Measurements from ENCODE around the gene UPK3A. TPM values are rescaled to one million over a fixed set of nuclear protein-coding genes. Genes with fewer than 3 reads are reported as not detected.

Gene UPK3A
- total RNA-seq, result not detected

GRCh38 chr22:45284705-45285262 lies at the start of gene UPK3A:
Gene UPK3A (plus strand): TSS chr22:45284949. CDS start chr22:45285014, 65 bp downstream.
- ChIA-PET POLR2A (no interaction called here), CTCF (no interaction called here)
- Mint-ChIP-seq H3K27ac (no peak within 1 kb of the TSS), H3K4me1 (ENCODE audit: low read depth) (peaks cover 15% of the 10 kb centered on the region), H3K4me3 (no peak within 1 kb of the TSS), H3K9me3 (ENCODE audit: insufficient read depth) (no peaks in the 10 kb centered on the region), H3K27me3 (ENCODE audit: low read depth) (peaks cover 38% of the 10 kb centered on the region), H3K36me3 (ENCODE audit: low read depth) (no peaks in the 10 kb centered on the region)
- ATAC-seq (peak; percentile 89), DNase-seq (peak; percentile 36)

GRCh38 chr22:45235101-45235777 lies 49.5 kb upstream of the UPK3A start:
- DNase-seq, result peak; percentile 55
- POLR2A ChIA-PET, result interaction anchor here (1.0 to 1.6 kb wide), 2 partner anchors 70 to 72 kb away, joined by 3 read pairs; partner anchors contain the start of gene NUP50

GRCh38 chr22:45235851-45236342 lies 48.9 kb upstream of the UPK3A start:
- ChIA-PET POLR2A (interaction anchor here (1.6 kb wide), 1 partner anchor 71 kb away, joined by 3 read pairs; no protein-coding TSS in a partner anchor), CTCF (interaction anchor here (0.7 kb wide), 1 partner anchor 145 kb away, joined by 3 read pairs; no protein-coding TSS in a partner anchor)
- Mint-ChIP-seq H3K4me1 (ENCODE audit: low read depth) (peaks cover 30% of the 10 kb centered on the region), H3K27ac (peak overlapping the region; percentile 43), H3K9me3 (ENCODE audit: insufficient read depth) (no peaks in the 10 kb centered on the region), H3K27me3 (ENCODE audit: low read depth) (no peaks in the 10 kb centered on the region), H3K36me3 (ENCODE audit: low read depth) (peaks cover 10% of the 10 kb centered on the region), H3K4me3 (peak overlapping the region; percentile 15)
- DNase-seq (no peak), ATAC-seq (no peak)

More at GRCh38 chr22:45235101-45235777, 49.5 kb upstream of the UPK3A start:
- H3K27ac Mint-ChIP-seq, result peak overlapping the region; percentile 43
- ATAC-seq, result peak; percentile 50
- H3K4me3 Mint-ChIP-seq, result peak overlapping the region; percentile 15
- H3K27me3 Mint-ChIP-seq (ENCODE audit: low read depth), result no peaks in the 10 kb centered on the region
- H3K36me3 Mint-ChIP-seq (ENCODE audit: low read depth), result peaks cover 10% of the 10 kb centered on the region
- peaks cover 29% of the 10 kb centered on the region for H3K4me1 Mint-ChIP-seq (ENCODE audit: low read depth)
- H3K9me3 Mint-ChIP-seq (ENCODE audit: insufficient read depth), result no peaks in the 10 kb centered on the region
- CTCF ChIA-PET, result interaction anchor here (0.7 to 1.6 kb wide), 3 partner anchors 29 to 56 kb away, joined by 3 to 5 read pairs (median 4); no protein-coding TSS in a partner anchor

GRCh38 chr22:45237065-45237990 lies 47.4 kb upstream of the UPK3A start:
- peaks cover 10% of the 10 kb centered on the region for H3K36me3 Mint-ChIP-seq (ENCODE audit: low read depth)
- POLR2A ChIA-PET, result no interaction called here

GRCh38 chr22:45238076-45238956 lies 46.4 kb upstream of the UPK3A start:
- CTCF ChIA-PET, result no interaction called here
- no peak overlapping the region for H3K4me3 Mint-ChIP-seq

More at GRCh38 chr22:45237065-45237990, 47.4 kb upstream of the UPK3A start:
- ATAC-seq, result no peak
- H3K9me3 Mint-ChIP-seq (ENCODE audit: insufficient read depth), result no peaks in the 10 kb centered on the region
- no peak overlapping the region for H3K27ac Mint-ChIP-seq
- no peaks in the 10 kb centered on the region for H3K27me3 Mint-ChIP-seq (ENCODE audit: low read depth)
- CTCF ChIA-PET, result no interaction called here
- peaks cover 43% of the 10 kb centered on the region for H3K4me1 Mint-ChIP-seq (ENCODE audit: low read depth)
- DNase-seq, result no peak
- no peak overlapping the region for H3K4me3 Mint-ChIP-seq

GRCh38 chr22:45238957-45239680 lies 45.6 kb upstream of the UPK3A start:
- no peak for ATAC-seq
- no peak overlapping the region for H3K27ac Mint-ChIP-seq

More at GRCh38 chr22:45238076-45238956, 46.4 kb upstream of the UPK3A start:
- no peaks in the 10 kb centered on the region for H3K9me3 Mint-ChIP-seq (ENCODE audit: insufficient read depth)
- no peaks in the 10 kb centered on the region for H3K27me3 Mint-ChIP-seq (ENCODE audit: low read depth)
- no peak for DNase-seq
- H3K36me3 Mint-ChIP-seq (ENCODE audit: low read depth), result peaks cover 10% of the 10 kb centered on the region
- no peak for ATAC-seq
- H3K27ac Mint-ChIP-seq, result no peak overlapping the region
- POLR2A ChIA-PET, result no interaction called here
- H3K4me1 Mint-ChIP-seq (ENCODE audit: low read depth), result peaks cover 51% of the 10 kb centered on the region

GRCh38 chr22:45239681-45240051 lies 45.1 kb upstream of the UPK3A start:
- H3K27ac Mint-ChIP-seq, result no peak overlapping the region

More at GRCh38 chr22:45238957-45239680, 45.6 kb upstream of the UPK3A start:
- H3K4me3 Mint-ChIP-seq, result peak overlapping the region; percentile 92
- H3K36me3 Mint-ChIP-seq (ENCODE audit: low read depth), result peaks cover 10% of the 10 kb centered on the region
- ChIA-PET POLR2A (no interaction called here), CTCF (no interaction called here)
- no peaks in the 10 kb centered on the region for H3K9me3 Mint-ChIP-seq (ENCODE audit: insufficient read depth)
- DNase-seq, result no peak
- no peaks in the 10 kb centered on the region for H3K27me3 Mint-ChIP-seq (ENCODE audit: low read depth)
- H3K4me1 Mint-ChIP-seq (ENCODE audit: low read depth), result peaks cover 58% of the 10 kb centered on the region

GRCh38 chr22:45240104-45240809 lies 44.5 kb upstream of the UPK3A start:
- peak overlapping the region; percentile 92 for H3K4me3 Mint-ChIP-seq
- ChIA-PET POLR2A (no interaction called here), CTCF (no interaction called here)
- peaks cover 10% of the 10 kb centered on the region for H3K36me3 Mint-ChIP-seq (ENCODE audit: low read depth)
- DNase-seq, result peak; percentile 59
- ATAC-seq, result peak; percentile 55
- peaks cover 65% of the 10 kb centered on the region for H3K4me1 Mint-ChIP-seq (ENCODE audit: low read depth)
- H3K9me3 Mint-ChIP-seq (ENCODE audit: insufficient read depth), result no peaks in the 10 kb centered on the region
- no peaks in the 10 kb centered on the region for H3K27me3 Mint-ChIP-seq (ENCODE audit: low read depth)
- peak overlapping the region; percentile 67 for H3K27ac Mint-ChIP-seq

More at GRCh38 chr22:45239681-45240051, 45.1 kb upstream of the UPK3A start:
- no peak for DNase-seq
- ChIA-PET CTCF (no interaction called here), POLR2A (no interaction called here)
- no peaks in the 10 kb centered on the region for H3K9me3 Mint-ChIP-seq (ENCODE audit: insufficient read depth)
- peaks cover 59% of the 10 kb centered on the region for H3K4me1 Mint-ChIP-seq (ENCODE audit: low read depth)
- peak overlapping the region; percentile 92 for H3K4me3 Mint-ChIP-seq
- no peaks in the 10 kb centered on the region for H3K27me3 Mint-ChIP-seq (ENCODE audit: low read depth)
- peaks cover 10% of the 10 kb centered on the region for H3K36me3 Mint-ChIP-seq (ENCODE audit: low read depth)
- ATAC-seq, result no peak

- peak; percentile 94 for DNase-seq
- ChIA-PET POLR2A (interaction anchor here (1.1 kb wide), 1 partner anchor 78 kb away, joined by 4 read pairs; the partner anchor contains the start of gene NUP50), CTCF (no interaction called here)
- Mint-ChIP-seq H3K36me3 (ENCODE audit: low read depth) (peaks cover 10% of the 10 kb centered on the region), H3K4me3 (peak within 1 kb of the TSS; percentile 92), H3K9me3 (ENCODE audit: insufficient read depth) (no peaks in the 10 kb centered on the region), H3K4me1 (ENCODE audit: low read depth) (peaks cover 61% of the 10 kb centered on the region), H3K27ac (peak within 1 kb of the TSS; percentile 90), H3K27me3 (ENCODE audit: low read depth) (no peaks in the 10 kb centered on the region)
- peak; percentile 89 for ATAC-seq
Observed at GRCh38 chr22:45240810-45241631, 43.7 kb upstream of the UPK3A start, which contains the start of gene KIAA0930. Gene KIAA0930 (minus strand): TSS chr22:45240894. CDS start chr22:45240703, 191 bp downstream.
